IPS-NIHi7 (cell line): ENCODE data around the gene SRGAP2B.
"Not testable (repeated sequence)": the region's sequence is repeated elsewhere in the genome, so short reads cannot be mapped to it uniquely, and the experiment has no call there.

Experiments used
- DNase-seq: peaks from one replicate; pipeline ENCODE4 v3.0.0; 2012; ENCODE audit warnings: mixed read lengths; ENCODE audit errors: extremely low spot score

The SRGAP2B gene

GRCh38 chr1:145095284-145096057 is at the start of gene SRGAP2B, which contains the start of gene FAM72D:
Gene SRGAP2B (minus strand): TSS chr1:145095328. CDS start chr1:145092901, 2,427 bp downstream.
Gene FAM72D (plus strand): TSS chr1:145095974. CDS start chr1:145096848, 874 bp downstream.
- DNase-seq = not testable (repeated sequence)

- DNase-seq = not testable (repeated sequence)
Measured at GRCh38 chr1:145144264-145144913, 49.3 kb upstream of the SRGAP2B start.

- DNase-seq = not testable (repeated sequence)
Measured at GRCh38 chr1:145140549-145140948, 45.4 kb upstream of the SRGAP2B start.

- DNase-seq = not testable (repeated sequence)
Measured at GRCh38 chr1:145134476-145134875, 39.3 kb upstream of the SRGAP2B start.

- DNase-seq = not testable (repeated sequence)
Measured at GRCh38 chr1:145128697-145129469, 33.8 kb upstream of the SRGAP2B start.

- DNase-seq = not testable (repeated sequence)
Measured at GRCh38 chr1:145127144-145127543, 32.0 kb upstream of the SRGAP2B start.

- DNase-seq = not testable (repeated sequence)
Measured at GRCh38 chr1:145125112-145125511, 30.0 kb upstream of the SRGAP2B start.

- DNase-seq = not testable (repeated sequence)
Measured at GRCh38 chr1:145123992-145124641, 29.0 kb upstream of the SRGAP2B start.

GRCh38 chr1:145123062-145123395 is 27.9 kb upstream of the SRGAP2B start:
- not testable (repeated sequence) for DNase-seq

GRCh38 chr1:145122344-145123061 is 27.4 kb upstream of the SRGAP2B start:
- DNase-seq = not testable (repeated sequence)

GRCh38 chr1:145119842-145120241 is 24.7 kb upstream of the SRGAP2B start:
- DNase-seq = not testable (repeated sequence)

- not testable (repeated sequence) for DNase-seq
Measured at GRCh38 chr1:145115587-145116493, 20.7 kb upstream of the SRGAP2B start.

- not testable (repeated sequence) for DNase-seq
Measured at GRCh38 chr1:145114560-145115057, 19.5 kb upstream of the SRGAP2B start.

- DNase-seq = not testable (repeated sequence)
Measured at GRCh38 chr1:145112703-145113102, 17.6 kb upstream of the SRGAP2B start.

GRCh38 chr1:145111674-145112073 is 16.5 kb upstream of the SRGAP2B start:
- not testable (repeated sequence) for DNase-seq

- not testable (repeated sequence) for DNase-seq
Measured at GRCh38 chr1:145103294-145103693, 8.2 kb upstream of the SRGAP2B start.

- DNase-seq = not testable (repeated sequence)
Measured at GRCh38 chr1:145101725-145102124, 6.6 kb upstream of the SRGAP2B start.

GRCh38 chr1:145094655-145095211 is 395 bp downstream of the SRGAP2B start:
- DNase-seq = not testable (repeated sequence)

GRCh38 chr1:145093517-145094149 is 1.5 kb downstream of the SRGAP2B start:
- DNase-seq = not testable (repeated sequence)
